Adrenal gland (tissue), 5 donors: ENCODE measurements around the gene ERCC3.

ENCODE experiments used
- CTCF ChIP-seq, 6 experiments: fragments of 450-650 bp in 4 of 6; fragments of 200-600 bp in 2 of 6; sonication (generic) in 1 of 6; IDR thresholded peaks; 1 replicate in 5 of 6; 2 replicates in 1 of 6; pipeline versions ENCODE4 v1.5.1 to v1.8.0; 2016 to 2021; ENCODE audit warnings: antibody characterized with exemption in 6 of 6, mild to moderate bottlenecking in 2 of 6, moderate library complexity in 1 of 6
- POLR2A ChIP-seq, 2 donors: fragments of 450-650 bp; IDR thresholded peaks; one replicate each; pipeline ENCODE4 v1.6.1; 2017; ENCODE audit warnings: antibody characterized with exemption in 2 of 2, mild to moderate bottlenecking in 2 of 2, moderate library complexity in 1 of 2
- donor health status: DM: no; HTN: no; CAD: no.

- TF ChIP-seq CTCF (IDR thresholded peaks at IDR 0.05) = no peak
- TF ChIP-seq POLR2A (IDR thresholded peaks at IDR 0.05) = no peak
Measured at GRCh38 chr2:127309468-127309867, 15.5 kb upstream of the ERCC3 start.
